ENCODE measurements around the gene VAV1.
A peak's percentile ranks its signal among the peaks of the same experiment; 100 is the strongest.
"Not testable (repeated sequence)": the region's sequence is repeated elsewhere in the genome, so short reads cannot be mapped to it uniquely, and the experiment has no call there.

Gene VAV1

DNA sequence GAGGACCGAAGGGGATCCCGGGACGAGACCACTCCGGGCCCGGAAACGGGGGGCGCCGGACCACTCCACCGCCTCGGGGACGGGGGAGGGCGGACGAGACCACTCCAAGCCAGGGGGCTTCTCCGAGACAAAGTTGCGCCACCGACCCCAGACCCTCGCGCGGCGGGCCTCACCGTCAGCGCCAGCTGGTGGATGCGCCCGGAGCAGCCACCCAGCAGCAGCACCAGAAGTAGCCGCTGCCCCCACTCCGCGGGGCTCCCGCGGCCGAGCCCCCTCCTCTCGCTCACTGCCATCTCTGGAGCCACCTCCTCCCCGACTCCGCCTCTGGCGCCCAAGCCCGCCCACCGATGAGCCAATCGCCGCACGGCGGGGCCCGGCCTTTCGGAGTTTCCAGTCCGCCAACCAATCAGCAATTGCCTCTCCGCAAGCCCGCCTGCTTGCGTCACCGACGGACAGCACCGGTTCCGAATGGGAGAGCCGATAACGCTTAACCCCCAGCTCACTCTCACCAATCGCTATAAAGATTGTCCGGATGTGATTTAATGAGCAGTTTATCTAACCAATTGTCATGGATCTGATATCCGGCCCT, 35.1 kb upstream of the VAV1 start, which contains the start of gene GPR108:
Gene GPR108 (minus strand): TSS at position 297 of the 589 bp plus-strand sequence. CDS start 4 bp downstream, at position 293.
- peak; percentile 99 for DNase-seq

DNA sequence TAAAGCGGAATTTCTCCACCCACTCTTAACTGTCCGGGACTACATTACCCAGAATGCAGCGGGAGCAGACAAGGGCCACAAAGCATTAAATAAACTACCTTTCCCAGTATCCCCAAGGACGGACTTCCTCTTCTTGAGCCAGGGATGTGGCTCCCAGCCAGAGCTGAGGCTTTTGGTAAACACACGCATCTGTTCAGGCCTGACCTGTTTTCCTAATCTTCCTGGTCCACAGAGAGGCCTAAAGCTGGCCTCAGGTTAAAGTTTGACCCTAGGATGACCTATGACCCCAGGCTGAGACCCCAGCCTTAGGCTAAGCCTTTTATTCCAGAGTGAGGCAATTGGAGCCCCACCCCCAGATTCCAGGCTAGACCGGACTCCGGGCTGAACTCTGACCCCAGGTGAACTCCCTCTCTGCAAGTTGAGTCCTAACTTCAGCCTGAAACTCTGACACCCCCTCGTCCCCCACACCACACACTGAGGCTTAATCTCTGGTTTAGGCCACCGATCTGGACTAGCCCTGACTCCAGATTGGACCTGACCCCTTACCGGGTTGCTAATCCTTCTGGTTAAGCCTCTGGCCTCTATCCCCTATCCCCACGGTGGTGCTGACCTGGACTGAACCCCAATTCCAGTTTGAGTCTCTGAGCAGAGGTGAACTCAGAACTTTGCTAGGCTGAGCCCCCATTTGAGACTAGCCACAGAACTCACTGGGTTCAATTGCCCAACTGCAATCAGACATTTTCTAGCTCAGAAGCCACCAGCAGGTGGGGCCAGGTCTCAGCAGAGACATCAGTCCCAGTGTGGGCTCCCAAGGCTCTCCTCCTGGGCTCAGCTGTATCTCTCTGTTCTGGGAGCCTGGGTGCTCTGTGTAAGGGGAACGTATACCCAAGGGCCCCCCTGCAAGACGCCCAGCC, 34.4 kb upstream of the VAV1 start:
- DNase-seq: peak; percentile 75

DNA sequence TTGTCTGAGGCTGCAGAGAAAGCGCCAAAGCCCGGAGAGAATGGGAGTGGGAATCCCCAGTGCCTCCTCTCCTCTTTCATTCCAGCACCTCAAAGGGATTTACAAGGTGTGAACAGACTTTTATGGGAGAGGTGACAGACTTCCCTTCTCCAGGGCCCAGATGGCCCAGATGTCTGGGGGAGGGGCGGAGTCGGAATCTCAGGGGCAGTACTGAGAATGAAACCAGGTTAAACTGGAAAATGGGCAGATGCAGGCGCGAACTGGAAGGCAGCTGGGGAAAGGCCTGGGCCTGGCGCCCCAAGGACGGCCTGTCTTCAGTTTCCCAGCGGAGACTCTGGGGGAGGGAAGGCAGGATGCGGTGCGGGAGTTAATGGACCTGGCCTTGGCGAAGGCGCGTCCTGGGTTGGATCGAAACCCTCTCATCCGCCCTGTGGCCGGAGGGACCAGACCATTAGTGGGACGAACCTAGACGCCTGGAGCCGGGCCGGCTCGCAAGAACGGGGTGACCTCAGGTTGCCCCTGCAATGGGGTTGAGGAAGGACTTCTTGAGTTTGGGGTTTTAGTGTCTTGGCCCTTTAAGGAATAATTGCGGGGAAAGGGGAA, 33.6 kb upstream of the VAV1 start:
- DNase-seq: peak; percentile 27

DNA sequence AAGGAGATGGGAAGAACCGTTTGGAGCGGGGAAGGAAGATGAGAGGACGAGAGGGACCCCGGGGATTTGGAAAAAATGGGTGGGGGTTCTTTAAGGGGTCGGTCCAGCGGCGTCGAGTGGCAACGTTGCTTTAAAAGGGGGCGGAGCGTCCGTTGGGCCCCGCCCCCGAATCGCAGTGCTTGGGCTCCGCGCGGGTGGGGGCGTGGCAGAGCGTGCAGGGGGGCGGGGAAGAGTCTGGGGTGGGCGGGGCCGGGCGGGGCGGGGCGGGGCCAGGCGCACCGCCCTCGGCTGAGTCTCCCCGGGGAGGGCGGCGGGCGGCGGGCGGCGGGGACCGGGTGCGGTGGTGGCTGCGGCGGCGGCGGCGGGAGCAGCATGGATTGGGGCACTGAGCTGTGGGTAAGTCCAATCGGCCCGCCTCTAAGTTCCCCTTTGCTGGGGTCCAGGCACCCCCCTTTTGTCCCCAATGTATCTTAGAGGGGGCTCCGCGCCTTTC, 33.1 kb upstream of the VAV1 start, which contains the start of gene TRIP10:
Gene TRIP10 (plus strand): TSS at position 291 of the 493 bp plus-strand sequence. CDS start 82 bp downstream, at position 373.
- no peak for DNase-seq

DNA sequence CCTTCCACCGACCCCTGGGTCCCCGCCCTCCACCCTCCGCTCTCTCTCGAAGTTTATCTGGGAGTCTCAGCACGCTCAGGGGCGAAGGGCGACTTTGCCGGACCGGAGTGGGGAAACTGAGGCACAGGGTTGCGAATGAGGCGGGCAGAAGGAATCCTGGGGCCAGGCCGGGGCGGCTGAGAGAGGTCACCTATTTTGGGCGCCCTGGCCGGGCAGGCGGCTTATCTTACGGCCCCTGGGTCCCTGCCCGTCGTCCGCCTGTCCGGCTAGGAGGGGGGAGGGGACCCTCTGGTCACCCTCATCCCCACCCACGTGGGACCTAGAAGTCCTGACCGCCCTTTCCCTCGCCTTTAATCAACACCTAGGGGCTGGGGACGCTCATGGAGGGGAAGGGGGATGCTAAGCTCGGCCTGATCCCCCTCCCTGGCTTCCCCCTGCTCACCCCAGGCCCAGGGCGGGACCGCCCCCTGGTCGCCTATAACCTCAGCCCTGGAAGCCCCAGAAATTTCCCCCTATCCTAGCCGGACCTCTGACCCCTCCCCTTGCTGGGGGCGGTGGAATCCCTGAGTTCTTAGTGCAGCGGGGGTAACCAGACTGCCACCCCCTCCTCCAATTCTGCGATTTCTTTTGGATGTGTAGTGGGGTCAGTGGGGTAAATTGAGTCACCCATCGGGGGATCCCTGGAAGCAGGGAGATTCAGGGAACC, 32.5 kb upstream of the VAV1 start:
- no peak for DNase-seq

DNA sequence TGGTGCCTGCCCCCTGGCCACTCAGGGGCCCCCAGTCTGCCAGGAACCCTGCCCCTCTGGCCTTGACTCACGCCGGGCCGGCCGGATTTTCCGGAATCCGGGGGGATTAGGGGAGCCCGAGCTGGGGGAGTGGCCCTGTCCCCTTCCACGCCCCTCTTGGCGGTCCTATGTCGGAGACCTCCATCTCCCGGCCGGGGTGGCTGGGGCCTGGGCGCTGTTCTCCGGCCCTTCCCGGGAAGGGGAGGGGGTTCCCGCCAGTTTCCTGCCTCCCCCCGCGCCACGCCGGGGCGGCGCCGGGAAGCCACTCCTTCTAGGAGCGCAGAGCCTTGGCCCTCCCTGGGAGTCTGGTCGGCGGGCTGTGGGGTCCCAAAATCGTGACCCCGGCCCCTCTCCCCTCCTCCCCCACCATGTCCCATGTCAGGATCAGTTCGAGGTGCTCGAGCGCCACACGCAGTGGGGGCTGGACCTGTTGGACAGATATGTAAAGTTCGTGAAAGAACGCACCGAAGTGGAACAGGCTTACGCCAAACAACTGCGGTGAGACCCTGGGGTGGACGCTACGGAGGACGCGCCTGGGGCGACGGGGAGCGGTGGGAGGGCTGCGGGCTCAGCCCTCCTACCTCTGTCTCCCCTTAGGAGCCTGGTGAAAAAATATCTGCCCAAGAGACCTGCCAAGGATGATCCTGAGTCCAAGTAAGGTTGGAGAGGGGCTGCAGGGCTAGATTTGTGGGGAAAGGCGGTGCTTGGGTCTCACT, 31.7 kb upstream of the VAV1 start:
- DNase-seq: no peak

DNA sequence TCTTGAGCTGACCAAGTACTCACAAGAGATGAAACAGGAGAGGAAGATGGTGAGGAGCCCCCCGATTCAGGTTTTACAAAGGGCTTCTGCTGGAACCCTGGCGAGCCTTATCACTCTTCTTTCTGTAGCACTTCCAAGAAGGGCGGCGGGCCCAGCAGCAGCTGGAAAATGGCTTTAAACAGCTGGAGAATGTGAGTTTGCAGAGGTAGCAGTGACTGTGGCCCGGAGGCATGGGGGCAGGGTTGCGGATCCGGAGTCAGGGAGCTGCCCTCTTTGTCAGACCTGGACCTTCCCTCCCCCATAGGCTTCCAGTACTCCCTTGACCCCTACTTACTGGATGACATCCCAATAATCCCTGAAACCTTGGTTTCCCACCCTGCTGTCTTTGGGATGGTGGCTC, 29.4 kb upstream of the VAV1 start:
- DNase-seq: no peak

DNA sequence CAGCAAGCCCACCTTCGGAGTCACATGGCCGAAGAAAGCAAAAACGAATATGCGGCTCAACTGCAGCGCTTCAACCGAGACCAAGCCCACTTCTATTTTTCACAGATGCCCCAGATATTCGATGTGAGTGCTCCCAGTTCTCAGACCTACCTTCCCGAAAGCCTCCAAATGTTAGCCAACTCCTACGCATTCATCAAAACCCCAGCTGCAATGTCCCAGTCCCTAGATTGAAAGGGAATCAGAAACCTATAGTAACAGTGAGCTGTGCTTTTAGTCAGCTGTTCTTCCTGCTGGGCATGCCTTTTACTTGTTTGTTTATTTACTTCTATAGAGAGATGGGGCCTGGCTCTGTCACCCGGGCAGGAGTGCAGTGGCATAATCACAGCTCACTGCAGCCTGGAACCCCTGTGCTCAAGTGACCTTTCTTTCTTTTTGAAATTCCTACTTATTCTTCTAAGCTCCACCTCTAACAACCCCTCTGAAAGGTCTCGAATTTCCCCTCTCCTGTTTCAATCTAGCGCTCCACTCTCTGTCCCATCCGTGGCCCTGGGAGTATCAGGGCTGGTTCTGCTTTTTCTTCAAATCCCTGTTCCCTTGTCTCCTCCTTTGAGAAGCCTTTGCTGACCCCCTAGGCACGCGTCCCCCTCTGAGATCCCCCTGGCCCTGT, 28.7 kb upstream of the VAV1 start:
- no peak for DNase-seq

DNA sequence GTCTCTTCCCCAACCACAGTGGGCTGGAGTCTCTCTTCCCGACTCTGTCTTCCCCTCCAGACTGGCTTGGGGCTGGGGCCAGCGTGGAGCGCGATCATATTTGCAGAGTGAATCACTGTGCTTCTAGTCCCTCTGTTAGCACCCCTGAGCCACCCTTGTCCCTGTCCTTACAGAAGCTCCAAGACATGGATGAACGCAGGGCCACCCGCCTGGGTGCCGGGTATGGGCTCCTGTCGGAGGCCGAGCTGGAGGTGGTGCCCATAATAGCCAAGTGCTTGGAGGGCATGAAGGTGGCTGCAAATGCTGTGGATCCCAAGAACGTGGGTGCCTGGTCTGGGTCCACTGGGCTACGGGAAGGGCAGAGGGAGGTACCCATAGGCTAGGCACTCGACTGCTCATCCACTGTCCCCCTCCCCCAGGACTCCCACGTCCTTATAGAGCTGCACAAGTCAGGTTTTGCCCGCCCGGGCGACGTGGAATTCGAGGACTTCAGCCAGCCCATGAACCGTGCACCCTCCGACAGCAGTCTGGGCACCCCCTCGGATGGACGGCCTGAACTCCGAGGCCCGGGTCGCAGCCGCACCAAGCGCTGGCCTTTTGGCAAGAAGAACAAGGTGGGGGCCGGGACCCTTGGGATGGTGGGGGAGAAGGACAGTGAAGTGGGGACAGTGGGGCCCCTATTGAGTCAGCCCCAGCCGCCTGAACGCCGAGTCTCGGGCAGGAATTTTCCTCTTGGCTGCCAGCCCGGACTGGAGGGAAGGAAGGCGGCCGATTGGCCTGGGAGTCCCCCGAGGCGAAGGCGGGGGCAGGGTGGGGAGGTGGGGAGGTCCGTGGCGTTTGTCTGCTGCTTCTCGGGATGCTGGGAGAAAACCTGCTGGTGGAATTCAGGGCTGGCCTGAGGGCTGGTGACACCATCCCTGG, 27.9 kb upstream of the VAV1 start:
- DNase-seq: no peak

DNA sequence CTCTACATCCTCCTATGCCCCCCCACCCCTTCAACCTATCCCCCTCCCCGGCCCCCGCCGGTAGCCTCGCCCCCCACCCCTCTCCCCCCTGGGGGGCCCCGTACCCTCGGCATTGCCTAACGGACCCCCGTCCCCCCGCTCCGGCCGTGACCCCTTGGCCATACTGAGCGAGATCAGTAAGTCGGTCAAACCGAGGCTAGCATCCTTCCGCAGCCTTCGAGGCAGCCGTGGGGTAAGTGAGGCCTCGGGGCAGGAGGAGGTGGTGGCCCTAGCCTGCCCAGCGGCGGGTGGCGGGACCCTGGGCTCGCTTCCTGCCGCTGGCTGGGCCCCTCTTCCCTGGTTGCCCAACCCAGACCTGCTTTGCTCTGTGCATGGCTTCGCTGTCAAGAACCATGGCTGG, 26.5 kb upstream of the VAV1 start:
- DNase-seq: no peak

DNA sequence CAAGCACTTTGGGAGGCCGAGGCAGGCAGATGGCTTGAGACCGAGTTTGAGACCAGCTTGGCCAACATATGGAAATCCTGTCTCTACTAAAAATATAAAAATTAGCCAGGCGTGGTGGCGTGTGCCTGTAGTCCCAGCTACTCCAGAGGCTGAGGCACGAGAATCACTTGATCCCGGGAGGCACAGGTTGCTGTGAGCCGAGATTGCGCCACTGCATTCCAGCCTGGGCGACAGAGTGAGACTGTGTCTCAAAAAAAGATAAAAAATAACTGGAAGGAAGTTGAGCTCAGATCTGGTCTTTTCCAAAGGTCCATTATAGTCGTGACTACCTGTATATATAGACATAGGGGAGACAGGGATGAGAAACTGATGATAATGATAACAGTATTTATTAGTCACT, 24.0 kb upstream of the VAV1 start:
- not testable (repeated sequence) for DNase-seq

DNA sequence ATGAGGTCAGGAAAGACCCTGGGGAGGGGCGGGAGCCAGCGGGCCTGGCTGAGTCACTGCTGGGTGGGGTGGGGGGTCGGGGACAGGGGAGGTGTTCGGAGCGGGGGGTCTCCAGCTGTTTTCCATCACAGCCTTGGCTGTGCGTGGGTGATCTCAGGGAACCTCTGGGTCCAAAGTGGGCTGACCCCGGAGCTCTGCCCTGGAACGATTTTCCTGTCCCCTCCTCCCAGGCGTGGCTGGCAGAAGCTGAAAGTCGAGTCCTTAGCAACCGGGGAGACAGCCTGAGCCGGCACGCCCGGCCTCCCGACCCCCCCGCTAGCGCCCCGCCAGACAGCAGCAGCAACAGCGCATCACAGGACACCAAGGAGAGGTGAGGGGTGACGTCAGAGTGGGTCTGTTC, 22.4 kb upstream of the VAV1 start:
- DNase-seq: no peak

DNA sequence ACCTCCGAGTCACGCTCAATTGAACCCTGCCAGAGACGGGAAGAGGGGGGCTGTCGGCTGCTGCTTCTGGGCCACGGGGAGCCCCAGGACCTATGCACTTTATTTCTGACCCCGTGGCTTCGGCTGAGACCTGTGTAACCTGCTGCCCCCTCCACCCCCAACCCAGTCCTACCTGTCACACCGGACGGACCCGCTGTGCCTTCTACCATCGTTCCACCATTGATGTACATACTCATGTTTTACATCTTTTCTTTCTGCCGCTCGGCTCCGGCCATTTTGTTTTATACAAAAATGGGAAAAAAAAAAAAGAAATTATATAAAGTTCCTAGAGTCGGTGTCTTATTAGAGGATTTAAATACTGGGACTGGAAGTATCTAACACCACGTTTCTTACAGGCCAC, 21.3 kb upstream of the VAV1 start:
- DNase-seq: no peak

DNA sequence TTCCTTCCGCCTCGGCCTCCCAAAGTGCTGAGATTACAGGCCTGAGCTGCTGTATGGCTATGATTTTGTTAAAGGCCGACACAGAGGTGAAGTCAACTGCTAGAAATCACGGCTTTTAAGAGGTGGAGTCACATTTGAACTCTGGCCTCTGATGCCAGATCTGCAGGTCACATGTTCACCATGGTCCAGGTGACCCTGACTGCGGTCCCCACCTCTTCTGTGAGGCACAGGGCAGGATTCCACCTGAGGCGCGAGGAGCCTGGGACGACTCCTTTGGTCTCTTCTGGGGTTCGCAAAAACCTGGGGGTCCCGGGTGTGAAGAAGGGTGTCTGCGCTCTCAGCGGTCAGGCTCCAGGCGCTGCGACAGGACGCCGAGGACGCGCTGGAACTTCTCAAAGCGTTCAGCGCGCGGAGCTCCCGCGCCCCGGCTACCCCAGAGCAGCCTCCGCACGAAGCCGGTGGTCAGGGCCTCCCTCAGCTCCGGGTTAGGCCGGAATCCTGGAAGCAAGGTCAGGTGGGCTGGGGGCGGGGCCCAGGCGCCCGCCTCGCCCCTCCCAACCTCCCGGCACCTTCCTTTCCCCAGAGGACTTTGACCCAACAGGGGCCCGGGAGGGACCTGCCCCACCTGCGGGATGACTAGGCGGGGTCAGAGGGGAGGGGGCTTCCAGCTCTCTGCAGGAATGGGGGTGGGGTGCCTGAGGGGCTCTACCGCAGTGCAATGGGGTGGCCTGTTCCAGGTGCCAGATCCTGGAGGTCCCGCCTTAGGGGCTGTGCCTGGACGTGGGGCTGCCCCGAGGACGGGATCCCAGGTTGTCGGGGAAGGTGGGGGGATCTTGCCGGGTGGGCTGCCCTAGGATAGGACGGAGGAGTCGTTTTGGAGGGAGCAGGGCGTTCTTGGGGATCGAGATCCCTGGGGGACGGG, 20.0 kb upstream of the VAV1 start:
- DNase-seq: no peak

DNA sequence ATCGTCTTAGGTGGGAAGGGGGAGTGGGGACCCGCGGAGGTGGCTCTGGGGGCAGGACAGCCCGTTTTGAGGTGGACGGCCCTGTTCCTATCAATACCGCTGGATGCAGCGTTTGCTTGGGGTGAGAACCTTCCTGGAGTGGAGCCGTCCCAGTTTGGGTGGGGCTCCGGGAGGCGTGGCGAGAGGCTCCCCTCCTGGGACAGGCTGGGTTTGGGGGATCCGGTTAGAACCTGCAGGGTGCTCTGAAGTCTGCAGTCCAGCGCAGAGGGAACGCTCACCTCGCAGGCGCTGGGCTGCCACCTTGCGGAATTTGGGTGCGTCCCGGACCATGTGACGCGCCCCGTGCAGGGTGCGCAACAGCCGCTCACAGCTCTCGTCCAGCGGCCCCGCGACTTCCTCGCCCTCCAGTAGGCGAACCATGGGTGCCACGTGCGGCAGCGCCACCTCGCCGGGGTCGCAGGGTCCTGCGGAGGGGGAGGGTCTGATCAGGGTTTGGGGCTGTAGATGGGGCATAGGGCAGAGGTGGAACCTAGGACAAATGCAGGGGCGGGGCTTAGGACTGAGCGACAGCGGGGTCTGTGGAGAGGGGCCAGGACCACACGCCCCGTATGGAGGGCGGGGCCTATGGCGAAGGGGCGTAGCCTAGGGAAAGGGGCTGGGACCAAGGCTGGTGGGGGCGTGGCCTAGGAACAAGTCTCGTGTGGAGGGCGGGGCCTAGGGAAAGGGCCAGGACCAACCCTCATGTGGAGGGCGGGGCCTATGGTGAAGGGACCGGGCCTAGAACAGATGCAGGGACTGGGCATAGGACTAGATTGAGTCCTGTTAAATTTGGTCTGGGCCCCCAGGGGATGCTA, 19.1 kb upstream of the VAV1 start:
- no peak for DNase-seq

DNA sequence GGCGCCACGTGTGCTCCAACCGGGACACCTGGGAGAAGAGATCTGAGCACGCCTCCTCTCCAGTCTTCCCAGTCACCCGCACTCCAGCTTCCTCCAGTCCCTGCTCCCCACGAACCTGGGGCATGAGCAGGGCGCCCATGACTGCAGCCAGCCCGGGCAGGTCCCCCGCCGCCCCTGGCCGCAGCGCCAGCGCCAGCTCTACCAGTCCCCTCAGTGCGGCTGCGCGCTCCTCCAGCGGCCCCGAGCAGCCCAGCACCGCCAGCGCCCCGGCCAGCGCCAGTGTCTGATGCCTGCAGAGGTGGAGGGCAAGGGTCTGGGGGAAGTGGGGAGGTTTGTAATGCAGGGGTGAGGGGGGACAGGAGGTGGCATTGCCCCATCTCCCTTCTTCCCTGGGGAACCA, 18.4 kb upstream of the VAV1 start:
- DNase-seq: no peak

DNA sequence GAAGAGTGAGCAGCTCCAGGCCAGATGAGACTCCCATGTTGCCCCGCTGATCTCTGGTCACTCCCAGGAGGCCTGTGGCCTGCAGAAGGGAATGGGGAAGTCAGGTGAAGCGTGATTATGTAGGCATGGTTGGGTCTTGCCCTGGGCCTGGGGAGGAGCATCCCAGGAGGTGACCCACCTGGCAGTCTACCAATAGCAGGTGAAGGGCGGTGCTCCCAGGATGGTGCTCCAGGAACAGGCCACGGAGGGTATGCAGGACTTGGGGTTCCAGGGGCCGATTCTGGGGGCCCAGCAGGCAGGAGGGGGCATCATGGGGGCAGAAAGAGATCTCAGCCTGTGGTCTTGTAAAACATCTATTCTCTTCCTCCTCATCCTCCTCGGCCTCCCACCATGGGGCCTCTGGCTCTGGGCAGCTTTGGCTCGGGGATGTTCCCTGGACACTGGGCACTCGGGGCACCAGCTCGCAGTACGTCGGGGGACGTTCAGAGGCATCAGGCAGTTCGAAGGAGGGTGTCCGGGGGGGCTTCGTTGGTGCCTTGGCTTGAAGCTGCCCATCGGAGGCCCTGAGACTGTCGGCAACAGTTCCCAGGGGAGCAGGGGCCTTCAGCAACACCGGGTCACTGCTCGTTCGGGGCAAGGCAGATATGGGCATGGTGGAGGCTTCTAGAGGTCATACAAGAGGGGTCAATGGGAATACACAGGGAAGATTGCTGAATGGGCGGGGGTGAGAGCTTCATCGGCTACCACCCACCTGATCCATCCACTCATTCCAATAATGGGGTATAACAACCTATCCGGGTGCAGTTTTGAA, 17.6 kb upstream of the VAV1 start:
- DNase-seq: no peak

DNA sequence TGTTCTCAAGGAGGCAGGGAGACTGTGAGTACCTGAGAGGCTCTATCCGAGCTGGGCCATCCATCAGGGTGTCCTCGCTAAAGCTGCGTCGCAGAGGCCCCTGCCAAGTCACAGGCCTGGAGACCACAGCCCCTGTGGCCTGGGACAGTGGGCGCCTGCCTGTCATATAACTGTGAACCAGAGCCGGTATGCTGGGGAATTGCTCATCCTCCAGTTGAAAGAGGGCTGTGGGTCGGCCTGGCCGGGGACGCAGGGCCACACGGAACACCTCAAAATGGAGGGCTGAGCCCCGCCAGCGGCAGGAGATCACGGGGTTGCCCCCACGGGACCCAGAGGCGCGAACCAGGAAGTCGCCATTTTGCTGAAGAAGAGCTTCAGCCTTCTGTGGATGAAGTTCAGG, 11.9 kb upstream of the VAV1 start:
- no peak for DNase-seq
